HG02938 (cell line): Measurements from ENCODE around the gene NFATC2.

ENCODE experiments used
- ATAC-seq: cut with Tn5 transposase; IDR thresholded peaks from one replicate; pipeline ENCODE4 v1.9.1; 2021; ENCODE audit warnings: mild to moderate bottlenecking, moderate library complexity; ENCODE audit not compliant: unreplicated experiment

Gene NFATC2

DNA sequence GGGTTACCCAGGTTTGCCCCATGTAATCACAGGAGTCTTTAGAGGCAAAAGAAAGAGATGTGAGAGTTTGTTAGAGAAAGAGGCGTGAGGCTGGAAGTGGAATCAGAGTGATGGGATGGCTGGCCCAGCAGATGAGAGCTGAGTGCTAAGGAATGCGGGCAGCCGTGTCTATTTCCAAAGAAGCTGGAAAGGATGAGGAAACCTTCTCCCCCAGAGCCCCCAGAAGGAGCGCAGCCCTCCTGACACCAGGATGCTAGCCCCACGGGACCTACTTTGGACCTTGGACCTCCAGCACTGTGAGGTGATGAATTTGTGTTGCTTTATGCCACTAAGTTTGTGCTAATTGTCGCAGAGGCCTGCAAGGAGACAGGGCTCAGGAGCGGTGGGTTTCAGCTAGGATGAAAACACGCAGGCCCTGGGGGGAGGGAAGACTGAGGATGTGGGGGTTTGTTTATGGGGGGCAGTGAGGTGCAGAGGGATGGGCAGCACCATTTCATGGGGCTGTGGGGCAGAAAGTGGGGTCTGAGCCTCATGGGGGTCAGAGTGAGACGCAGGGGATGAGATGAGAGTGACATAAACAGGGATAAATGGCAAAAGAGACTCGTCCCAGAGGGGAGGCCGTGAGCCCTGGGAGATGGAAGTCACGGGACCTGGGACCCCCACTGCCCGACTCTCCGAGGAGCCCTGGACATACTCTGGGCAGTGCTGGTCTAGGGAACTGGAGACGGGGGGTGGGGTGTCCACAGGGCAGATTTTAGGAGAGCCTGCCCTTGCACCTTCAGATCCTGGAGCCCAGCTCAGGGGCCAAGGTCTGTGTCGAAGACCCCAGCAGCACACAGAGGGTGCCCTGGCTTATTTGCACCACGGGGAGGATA, 160.2 kb downstream of the NFATC2 start:
- ATAC-seq = no peak

DNA sequence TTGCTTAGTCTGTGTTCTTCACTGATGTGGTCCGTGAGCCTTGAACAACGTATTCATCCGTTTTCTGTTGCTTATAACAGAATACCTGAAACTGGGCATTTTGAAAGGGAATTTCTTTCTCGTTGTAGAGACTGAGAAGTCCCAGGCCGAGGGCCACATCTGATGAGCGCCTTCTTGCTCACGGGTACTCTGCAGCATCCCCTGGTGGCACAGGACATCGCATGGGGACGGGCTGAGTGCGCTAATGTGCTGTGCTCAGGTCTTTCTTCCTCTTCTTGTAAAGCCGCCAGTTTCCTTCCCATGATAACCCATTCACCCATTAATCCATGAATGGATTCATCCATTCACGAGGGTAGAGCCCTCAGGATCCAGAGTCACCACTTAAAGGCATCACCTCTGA, 161.0 kb downstream of the NFATC2 start:
- no peak for ATAC-seq

GRCh38 chr20:51380401-51381385, 161.8 kb downstream of the NFATC2 start:
- no peak for ATAC-seq

GRCh38 chr20:51379601-51380341, 162.7 kb downstream of the NFATC2 start:
- no peak for ATAC-seq

DNA sequence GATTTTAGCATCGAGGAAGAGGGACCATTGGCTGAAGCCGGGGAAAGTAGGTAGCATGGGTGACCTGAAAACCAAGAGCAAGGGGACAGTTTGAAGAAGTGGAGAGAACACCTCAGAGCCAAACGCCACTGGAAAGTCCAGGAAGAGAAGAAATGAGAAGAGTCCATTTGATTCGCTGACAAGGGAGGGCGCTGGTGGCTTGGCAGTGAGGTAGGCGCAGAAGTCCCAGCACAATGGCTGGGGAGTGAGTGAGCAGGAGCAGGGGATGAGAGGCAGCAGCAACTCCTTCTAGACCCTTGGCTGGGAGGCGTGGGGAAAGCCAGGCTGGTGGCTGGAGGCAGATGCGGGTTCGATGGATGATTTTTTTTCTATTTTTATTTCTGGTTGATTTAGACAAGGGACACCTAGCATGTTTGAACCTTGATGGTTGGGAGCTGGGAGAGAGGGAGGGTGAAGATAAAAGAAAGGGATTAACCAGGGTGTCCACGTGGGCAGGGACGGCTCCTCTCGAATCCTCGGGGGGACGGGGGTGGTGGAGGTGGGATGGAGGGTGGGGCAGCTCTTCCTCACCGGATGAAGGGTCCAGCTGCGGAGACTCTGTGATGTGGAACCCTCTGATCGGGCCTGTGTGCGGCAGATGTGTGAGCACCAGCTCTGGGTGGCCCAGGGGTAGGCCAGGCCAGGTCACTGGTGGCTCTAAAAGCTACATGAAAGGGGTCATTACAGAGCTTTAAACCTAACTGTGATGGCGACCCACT, 164.2 kb downstream of the NFATC2 start:
- ATAC-seq = no peak

GRCh38 chr20:51377132-51377531, 165.4 kb downstream of the NFATC2 start:
- ATAC-seq = no peak

GRCh38 chr20:51376111-51376510, 166.4 kb downstream of the NFATC2 start:
- ATAC-seq = no peak

GRCh38 chr20:51375561-51375960, 167.0 kb downstream of the NFATC2 start:
- no peak for ATAC-seq

DNA sequence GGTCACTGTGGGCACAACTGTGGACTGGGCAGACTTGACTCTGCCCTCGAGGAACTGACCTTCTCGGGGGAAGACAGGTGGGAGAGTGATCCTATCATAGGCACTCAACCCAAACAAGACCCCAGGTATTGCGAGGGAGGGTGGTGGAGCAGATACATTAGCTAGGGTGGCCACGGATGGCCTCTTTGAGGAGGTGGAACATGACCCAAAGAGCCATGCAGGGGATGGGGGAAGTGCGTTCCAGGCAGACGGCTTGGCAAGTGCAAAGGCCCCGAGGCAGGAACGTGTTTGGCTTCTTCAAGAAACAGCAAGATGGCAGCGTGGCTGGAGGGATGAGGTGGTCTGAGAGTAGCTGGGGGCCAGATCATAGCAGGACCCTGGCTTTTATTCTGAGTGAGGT, 167.6 kb downstream of the NFATC2 start:
- no peak for ATAC-seq

GRCh38 chr20:51374456-51374830, 168.1 kb downstream of the NFATC2 start:
- no peak for ATAC-seq

DNA sequence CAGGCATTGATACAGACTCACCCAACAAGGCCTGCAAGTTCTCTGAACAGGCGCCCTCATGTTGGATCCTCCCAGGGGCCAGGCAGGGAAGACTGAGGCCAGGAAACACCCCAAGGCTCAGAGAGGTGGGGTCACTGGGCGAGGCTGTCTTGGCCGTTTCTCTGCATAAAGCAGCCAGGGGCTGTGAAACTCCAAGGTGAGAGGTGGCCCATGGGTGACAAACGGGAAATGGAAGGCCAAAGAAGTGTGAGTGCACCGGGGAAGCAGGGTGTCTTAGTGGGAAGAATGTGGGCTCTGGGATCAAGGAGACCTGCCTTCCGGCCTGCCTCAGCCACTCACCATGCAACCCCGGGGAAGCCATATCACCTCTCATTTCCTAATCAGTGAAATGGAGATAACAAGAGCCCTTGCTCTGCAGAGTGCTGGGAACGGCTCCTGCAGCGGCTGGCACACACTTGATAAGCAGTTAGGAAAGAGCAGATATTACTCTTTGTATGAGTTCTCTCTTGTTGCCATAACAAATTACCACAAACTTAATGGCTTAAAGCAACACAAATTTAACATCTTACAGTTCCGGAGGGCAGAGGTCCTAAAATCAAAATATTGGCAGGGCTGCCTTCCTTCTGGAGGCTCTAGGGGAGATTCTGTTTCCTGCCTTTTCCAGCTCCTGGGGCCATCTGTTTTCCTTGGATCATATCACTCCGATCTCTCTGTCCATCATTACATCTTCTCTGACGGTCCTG, 168.6 kb downstream of the NFATC2 start:
- ATAC-seq = no peak

- no peak for ATAC-seq
Observed at GRCh38 chr20:51372966-51373365, 169.6 kb downstream of the NFATC2 start.

GRCh38 chr20:51372176-51372803, 170.2 kb downstream of the NFATC2 start:
- no peak for ATAC-seq

GRCh38 chr20:51371720-51372119, 170.8 kb downstream of the NFATC2 start:
- no peak for ATAC-seq

GRCh38 chr20:51369503-51369902, 173.0 kb downstream of the NFATC2 start:
- ATAC-seq = no peak

GRCh38 chr20:51368461-51369211, 173.9 kb downstream of the NFATC2 start:
- ATAC-seq = no peak

DNA sequence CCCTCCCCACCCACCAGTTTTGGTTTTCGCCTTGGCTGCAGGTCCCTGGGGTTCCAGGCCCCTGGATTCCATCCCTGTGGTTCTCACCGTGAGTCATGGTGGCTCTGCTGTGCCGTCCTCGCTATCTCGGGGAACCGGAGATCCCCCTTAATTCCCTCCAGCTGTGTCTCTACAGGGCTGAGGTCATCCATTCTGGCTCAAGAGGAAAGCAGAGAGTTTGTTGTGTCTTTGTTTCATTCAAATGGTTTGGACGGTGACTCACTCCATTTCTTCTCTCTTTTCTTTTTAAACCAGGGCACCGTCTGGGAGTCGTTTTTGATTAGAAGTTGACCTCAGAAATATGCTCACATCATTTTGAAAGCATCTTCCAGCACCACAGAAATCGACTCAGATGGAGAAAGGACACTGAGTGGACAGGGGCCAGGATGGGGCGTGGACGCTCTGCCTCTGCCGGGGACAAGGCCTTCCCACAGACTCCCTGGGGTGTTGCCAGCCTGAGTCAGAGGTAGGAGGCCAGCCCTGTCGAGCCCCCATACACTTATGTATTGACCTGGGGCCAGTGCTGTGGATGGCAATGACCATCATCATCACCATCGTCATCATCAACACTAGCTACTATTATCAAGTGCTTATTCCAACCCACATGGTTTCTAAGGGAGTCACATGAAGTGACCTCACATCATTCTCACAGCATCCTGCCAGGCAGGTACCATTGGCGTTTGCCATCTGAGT, 176.2 kb downstream of the NFATC2 start:
- no peak for ATAC-seq

GRCh38 chr20:51365670-51366069, 176.8 kb downstream of the NFATC2 start:
- no peak for ATAC-seq
